Gastroesophageal sphincter (tissue), 3 donors: ENCODE measurements around the gene GRHL1.

Experiments used
- CTCF ChIP-seq, 4 experiments: fragments of 200-600 bp in 2 of 4; fragments of 450-650 bp in 2 of 4; sonication (generic) in 1 of 4; IDR thresholded peaks; one replicate each; pipeline ENCODE4 v1.5.1; 2017 to 2019; ENCODE audit warnings: antibody characterized with exemption in 4 of 4, mild to moderate bottlenecking in 2 of 4, moderate library complexity in 2 of 4
- EP300 ChIP-seq: sonication (generic); formaldehyde crosslinking; IDR thresholded peaks from one replicate; pipeline ENCODE4 v1.6.1; 2017; ENCODE audit warnings: antibody characterized with exemption, mild to moderate bottlenecking
- POLR2A ChIP-seq, 2 donors: fragments of 450-650 bp; IDR thresholded peaks; one replicate each; pipeline ENCODE4 v1.6.1; 2017; ENCODE audit warnings: antibody characterized with exemption in 2 of 2, mild to moderate bottlenecking in 2 of 2, moderate library complexity in 1 of 2
- POLR2AphosphoS5 ChIP-seq: sonication (generic); formaldehyde crosslinking; IDR thresholded peaks from one replicate; pipeline ENCODE4 v1.6.1; 2017; ENCODE audit warnings: antibody characterized with exemption

DNA sequence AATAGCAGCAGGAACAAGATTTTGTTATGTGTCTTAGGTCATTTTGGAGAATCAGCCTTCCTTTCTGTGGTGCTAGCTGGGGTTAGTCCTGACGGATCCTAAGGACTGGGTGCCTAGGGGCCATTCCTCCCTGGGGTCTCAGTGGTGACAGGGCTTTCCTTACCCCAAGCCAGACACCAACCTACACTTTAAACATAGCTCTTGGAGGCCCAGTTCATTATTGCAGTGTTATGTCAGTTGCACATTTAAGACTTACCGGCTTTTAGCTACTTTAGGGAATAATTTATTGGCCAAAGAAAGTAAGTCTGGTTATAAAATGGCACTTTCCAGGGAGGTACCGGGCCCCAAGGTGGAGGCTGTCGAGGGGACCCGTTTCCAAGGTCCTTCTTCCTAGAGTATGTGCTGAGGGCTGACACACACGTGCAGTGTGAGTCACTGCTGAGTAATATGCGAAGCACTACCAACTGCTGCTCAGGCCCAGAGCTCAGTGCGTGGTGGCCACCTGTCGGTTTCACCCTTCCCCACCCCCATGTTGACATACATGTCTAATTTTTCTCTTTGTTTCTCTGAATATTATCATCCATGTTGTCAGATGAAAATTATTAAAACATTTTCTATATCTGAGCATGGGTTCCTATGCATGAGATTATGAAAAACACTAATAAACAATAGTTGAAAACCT, 37.0 kb upstream of the GRHL1 start:
- TF ChIP-seq POLR2AphosphoS5 (no peak), POLR2A (IDR thresholded peaks at IDR 0.05) (no peak), CTCF (IDR thresholded peaks at IDR 0.05) (no peak), EP300 (no peak)
